RWPE2 (cell line): ENCODE data around the gene TJAP1.
"Not testable (repeated sequence)": the region's sequence is repeated elsewhere in the genome, so short reads cannot be mapped to it uniquely, and the experiment has no call there.

Experiments
- ATAC-seq: fragments of 200-7000 bp; cut with Tn5 transposase; 3 replicates; pipeline ENCODE4 v1.9.1; 2021; ENCODE audit warnings: low read depth
- DNase-seq: peaks from one replicate; pipeline ENCODE4 v3.0.0-alpha.2; 2020; ENCODE audit warnings: low spot score
- H3K27ac ChIP-seq: fragments of 450-650 bp; 2 replicates; pipeline ENCODE4 v1.5.1; 2017; ENCODE audit warnings: mild to moderate bottlenecking; ENCODE audit not compliant: poor library complexity, severe bottlenecking
- H3K27me3 ChIP-seq: fragments of 250-450 bp; sonication (Bioruptor Pico); 2 replicates; pipeline ENCODE4 v1.5.1; 2021; ENCODE audit warnings: mild to moderate bottlenecking, moderate library complexity; ENCODE audit not compliant: insufficient read depth, poor library complexity, severe bottlenecking
- H3K36me3 ChIP-seq: fragments of 250-450 bp; sonication (Bioruptor Pico); 2 replicates; pipeline ENCODE4 v1.5.1; 2020; ENCODE audit warnings: low read depth, mild to moderate bottlenecking, moderate library complexity
- H3K4me1 ChIP-seq: fragments of 250-450 bp; sonication (Bioruptor Pico); 2 replicates; pipeline ENCODE4 v1.5.1; 2021; ENCODE audit warnings: mild to moderate bottlenecking, moderate library complexity; ENCODE audit not compliant: insufficient read depth, poor library complexity, severe bottlenecking
- H3K4me3 ChIP-seq: fragments of 250-450 bp; sonication (Bioruptor Pico); 2 replicates; pipeline ENCODE4 v1.5.1; 2021; ENCODE audit warnings: mild to moderate bottlenecking, moderate library complexity; ENCODE audit not compliant: severe bottlenecking
- H3K9me3 ChIP-seq: fragments of 250-450 bp; sonication (Bioruptor Pico); 2 replicates; pipeline ENCODE4 v1.5.1; 2021; ENCODE audit warnings: mild to moderate bottlenecking, moderate library complexity; ENCODE audit not compliant: severe bottlenecking
- CTCF ChIP-seq: fragments of 450-650 bp; IDR thresholded peaks from one replicate; pipeline ENCODE4 v1.5.1; 2017; ENCODE audit warnings: mild to moderate bottlenecking, moderate library complexity; ENCODE audit not compliant: poor library complexity, severe bottlenecking

Gene TJAP1

GRCh38 chr6:43461936-43462335 lies 15.4 kb upstream of the TJAP1 start:
- no peak for TF ChIP-seq CTCF
- no peak for ATAC-seq
- H3K36me3 ChIP-seq, result no peaks in the 10 kb centered on the region
- no peak for DNase-seq
- H3K27me3 ChIP-seq, result no peaks in the 10 kb centered on the region
- H3K9me3 ChIP-seq, result no peaks in the 10 kb centered on the region
- H3K4me3 ChIP-seq, result no peak overlapping the region
- no peak overlapping the region for H3K27ac ChIP-seq
- no peaks in the 10 kb centered on the region for H3K4me1 ChIP-seq

GRCh38 chr6:43464337-43464736 lies 13.0 kb upstream of the TJAP1 start:
- no peaks in the 10 kb centered on the region for H3K9me3 ChIP-seq
- no peak overlapping the region for H3K4me3 ChIP-seq
- no peaks in the 10 kb centered on the region for H3K27me3 ChIP-seq
- ATAC-seq (no peak), DNase-seq (no peak)
- no peak overlapping the region for H3K27ac ChIP-seq
- H3K4me1 ChIP-seq, result no peaks in the 10 kb centered on the region
- no peaks in the 10 kb centered on the region for H3K36me3 ChIP-seq
- no peak for TF ChIP-seq CTCF

GRCh38 chr6:43465948-43466347 lies 11.4 kb upstream of the TJAP1 start:
- Histone ChIP-seq H3K27ac (no peak overlapping the region), H3K9me3 (no peaks in the 10 kb centered on the region), H3K4me3 (no peak overlapping the region), H3K36me3 (no peaks in the 10 kb centered on the region), H3K4me1 (no peaks in the 10 kb centered on the region), H3K27me3 (no peaks in the 10 kb centered on the region)
- DNase-seq (no peak), ATAC-seq (no peak)
- TF ChIP-seq CTCF, result no peak

- H3K9me3 ChIP-seq, ATAC-seq, DNase-seq, H3K36me3 ChIP-seq, H3K27ac ChIP-seq, H3K4me1 ChIP-seq, H3K27me3 ChIP-seq, H3K4me3 ChIP-seq: not testable (repeated sequence)
Observed at GRCh38 chr6:43467265-43467664, 10.1 kb upstream of the TJAP1 start.

GRCh38 chr6:43467752-43468151 lies 9.6 kb upstream of the TJAP1 start:
- H3K27me3 ChIP-seq, result no peaks in the 10 kb centered on the region
- no peak overlapping the region for H3K27ac ChIP-seq
- ATAC-seq, result no peak
- H3K36me3 ChIP-seq, result no peaks in the 10 kb centered on the region
- no peak overlapping the region for H3K4me3 ChIP-seq
- no peak for DNase-seq
- TF ChIP-seq CTCF, result no peak
- peaks cover 3% of the 10 kb centered on the region for H3K4me1 ChIP-seq
- H3K9me3 ChIP-seq, result no peaks in the 10 kb centered on the region
